Endothelial cell of umbilical vein (primary cell): ENCODE results near the gene TAMM41. TPM values are rescaled to one million over a fixed set of nuclear protein-coding genes. Genes with fewer than 3 reads are reported as not detected.
A peak's percentile ranks its signal among the peaks of the same experiment; 100 is the strongest.

Experiments
- BruUV-seq: library from RNA; stranded (reverse); fragments of 400-500 nt; replicated peaks from 2 replicates; lab custom pipeline; 2021; lab: Mats Ljungman, UMichigan
- CTCF ChIA-PET: fragments of 300-600, 350-600 bp; sonication (Branson Sonifier 250); formaldehyde crosslinking; loops from one replicate; lab custom pipeline; 2021; ENCODE audit warnings: antibody characterized with exemption, inconsistent platforms; lab: Charles Lee
- POLR2A ChIA-PET: fragments of 300-600, 350-600 bp; sonication (Branson Sonifier 250); formaldehyde crosslinking; loops from one replicate; lab custom pipeline; 2021; ENCODE audit warnings: antibody characterized with exemption, inconsistent platforms; lab: Charles Lee
- DNase-seq: peaks from one replicate; pipeline ENCODE4 v3.0.0-alpha.2; 2011; ENCODE audit warnings: low read depth, low spot score
- FAIRE-seq: peaks from 2 replicates; lab custom pipeline; 2011; peaks lifted over from hg19 to GRCh38; lab: Jason Lieb, UNC
- H2AFZ ChIP-seq: 2 replicates; pipeline ENCODE4 v1.6.0; 2012; ENCODE audit warnings: low read depth, low read length, control low read depth, inconsistent platforms
- H3K27ac ChIP-seq: 2 replicates; pipeline ENCODE4 v1.5.1; 2011; ENCODE audit warnings: low read depth, mild to moderate bottlenecking, control low read depth, low read length, moderate library complexity; ENCODE audit not compliant: insufficient read depth
- H3K27me3 ChIP-seq, 2 experiments: 2 replicates each; pipeline versions ENCODE4 v1.6.0 to v1.6.1; 2011; ENCODE audit warnings: low read length in 2 of 2, mixed read lengths in 1 of 2; ENCODE audit not compliant: control insufficient read depth in 2 of 2, insufficient read depth in 2 of 2
- H3K36me3 ChIP-seq, 2 experiments: 2 replicates in 1 of 2; 3 replicates in 1 of 2; pipeline ENCODE4 v1.5.1; 2011; ENCODE audit warnings: low read length in 2 of 2, mild to moderate bottlenecking in 1 of 2, moderate library complexity in 1 of 2; ENCODE audit not compliant: control insufficient read depth in 2 of 2, insufficient read depth in 2 of 2; ENCODE audit errors: extremely low read depth in 1 of 2
- H3K4me1 ChIP-seq: 3 replicates; pipeline ENCODE4 v1.5.1; 2011; ENCODE audit warnings: mild to moderate bottlenecking, low read length; ENCODE audit not compliant: control insufficient read depth, insufficient read depth; ENCODE audit errors: extremely low read depth
- H3K4me2 ChIP-seq: 2 replicates; pipeline ENCODE4 v1.6.1; 2011; ENCODE audit warnings: low read length, control low read depth, mixed read lengths; ENCODE audit not compliant: insufficient read depth
- H3K4me3 ChIP-seq, 3 experiments: fragments of 200-600 bp in 1 of 3; sonication (generic), shearing (Covaris generic) in 1 of 3; replicated peaks in 1 of 3; 2 replicates each; pipeline ENCODE4 v1.5.1; 2011 to 2016; ENCODE audit warnings: control low read depth in 3 of 3, low read length in 3 of 3, mild to moderate bottlenecking in 2 of 3, inconsistent platforms in 1 of 3, low read depth in 1 of 3, moderate library complexity in 1 of 3; ENCODE audit not compliant: insufficient read depth in 1 of 3
- H3K79me2 ChIP-seq: 2 replicates; pipeline ENCODE4 v1.6.0; 2012; ENCODE audit warnings: low read length, inconsistent platforms; ENCODE audit not compliant: control insufficient read depth, insufficient read depth
- H3K9ac ChIP-seq: replicated peaks from 2 replicates; pipeline ENCODE3; 2011; ENCODE audit warnings: low read length, control low read depth; ENCODE audit not compliant: insufficient read depth; ENCODE audit errors: extremely low read depth
- H3K9me1 ChIP-seq: replicated peaks from 3 replicates; pipeline ENCODE4 v1.6.0; 2011; ENCODE audit warnings: mild to moderate bottlenecking, low read length; ENCODE audit not compliant: control insufficient read depth, insufficient read depth; ENCODE audit errors: extremely low read depth
- H3K9me3 ChIP-seq: replicated peaks from 2 replicates; pipeline ENCODE4 v1.5.1; 2012; ENCODE audit warnings: low read length, inconsistent platforms; ENCODE audit not compliant: control insufficient read depth, insufficient read depth
- H4K20me1 ChIP-seq: replicated peaks from 2 replicates; pipeline ENCODE3; 2011; ENCODE audit warnings: mild to moderate bottlenecking, low read length; ENCODE audit not compliant: control insufficient read depth, insufficient read depth; ENCODE audit errors: extremely low read depth
- CTCF ChIP-seq, 2 donors: IDR thresholded peaks; 1 replicate in 1 of 2; 2 replicates in 1 of 2; pipeline ENCODE4 v1.5.1; 2011; ENCODE audit warnings: low read length in 2 of 2, mild to moderate bottlenecking in 2 of 2, moderate library complexity in 2 of 2, control low read depth in 1 of 2, inconsistent platforms in 1 of 2, low read depth in 1 of 2; ENCODE audit not compliant: insufficient read depth in 1 of 2; ENCODE audit errors: extremely low read depth in 1 of 2
- EZH2 ChIP-seq: IDR thresholded peaks from 2 replicates; pipeline ENCODE4 v1.6.1; 2012; ENCODE audit warnings: borderline replicate concordance, low read depth, mild to moderate bottlenecking, moderate library complexity, low read length, inconsistent platforms; ENCODE audit not compliant: severe bottlenecking
- FOS ChIP-seq: IDR thresholded peaks from 2 replicates; pipeline ENCODE4 v1.6.1; 2011; ENCODE audit warnings: mild to moderate bottlenecking, low read length, moderate library complexity, borderline replicate concordance; ENCODE audit not compliant: insufficient read depth
- GATA2 ChIP-seq: IDR thresholded peaks from 2 replicates; pipeline ENCODE4 v1.7.0; 2011; ENCODE audit warnings: low read depth, mild to moderate bottlenecking, moderate library complexity, mixed read lengths, low read length; ENCODE audit not compliant: insufficient read length, insufficient read depth
- JUN ChIP-seq: IDR thresholded peaks from 2 replicates; pipeline ENCODE4 v1.6.1; 2011; ENCODE audit warnings: borderline replicate concordance, low read depth; ENCODE audit not compliant: insufficient read length, insufficient read depth
- MAX ChIP-seq: IDR thresholded peaks from 2 replicates; pipeline ENCODE4 v1.6.1; 2011; ENCODE audit not compliant: insufficient read depth, insufficient read length
- MYC ChIP-seq: IDR thresholded peaks from one replicate; pipeline ENCODE4 v1.6.1; 2011; ENCODE audit warnings: mild to moderate bottlenecking, low read depth, low read length
- POLR2A ChIP-seq: IDR thresholded peaks from 2 replicates; pipeline ENCODE4 v1.6.1; 2012; ENCODE audit warnings: low read depth, mild to moderate bottlenecking, control low read depth, low read length
- POLR2AphosphoS5 ChIP-seq: IDR thresholded peaks from 2 replicates; pipeline ENCODE4 v1.6.1; 2012; ENCODE audit warnings: low read depth, mild to moderate bottlenecking, control low read depth, low read length, moderate library complexity; ENCODE audit not compliant: insufficient read depth
- dilution Hi-C: fragments of 300-500 bp; cut with MboI; formaldehyde crosslinking; loops from one replicate; pipeline ENCODE4 v1.15.0; 2019; ENCODE audit warnings: low sequenced_read_pairs; ENCODE audit not compliant: extremely low pct_ligation_motif_present
- intact Hi-C: fragments of 100-400 bp; cut with micrococcal nuclease; formaldehyde crosslinking; loops from one replicate; pipeline ENCODE4 v1.10.0; 2022
- polyA plus RNA-seq, 4 experiments: library from polyadenylated mRNA; depleted of rRNA in 3 of 4; stranded (reverse) in 3 of 4; unstranded in 1 of 4; fragments of >200 nt; gene quantifications; 2 replicates each; pipeline versions ENCODE4 v1.2.1 to v1.2.3, GENCODE V29; 2011 to 2012; ENCODE audit warnings: missing spikeins in 1 of 4
- total RNA-seq: library from RNA; stranded (reverse); gene quantifications from 2 replicates; pipeline ENCODE4 v1.2.3, GENCODE V29; 2021

The TAMM41 gene
- total and polyA plus RNA-seq, 2 donors (not counting 3 experiments of a cell fraction or from before 2014, with no cell fraction given) = 12.6 to 29.7 TPM

DNA sequence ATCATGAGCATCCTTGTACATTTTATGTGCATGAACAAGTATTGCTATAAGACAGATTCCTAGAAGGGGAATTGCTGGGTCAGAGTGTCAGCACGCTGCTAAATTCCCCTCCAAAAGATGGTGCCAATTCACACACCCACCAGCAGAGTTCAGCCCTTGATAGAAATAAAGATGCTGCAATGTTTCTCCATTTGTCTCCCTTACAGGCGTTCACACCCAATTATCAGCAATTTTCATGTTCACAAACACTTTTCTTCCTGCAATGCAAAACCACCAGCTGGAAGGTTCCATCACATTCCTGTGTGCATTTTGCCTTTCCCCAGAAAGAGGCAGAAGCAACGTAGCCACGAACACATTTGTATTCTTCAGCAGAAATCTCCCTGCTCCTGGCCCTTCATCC, 3.3 kb upstream of the TAMM41 start:
- POLR2A ChIA-PET = no interaction called here
- DNase-seq (no peak), FAIRE-seq (no peak)
- Histone ChIP-seq H3K27ac (no peak overlapping the region), H2AFZ (no peak overlapping the region), H3K27me3 (peaks cover 12 to 16% of the 10 kb centered on the region in 2 experiments), H3K36me3 (no peaks in the 10 kb centered on the region), H3K79me2 (peaks cover 14% of the 10 kb centered on the region), H3K9ac (no peak overlapping the region), H3K9me1 (no peaks in the 10 kb centered on the region), H3K4me1 (peaks cover 12% of the 10 kb centered on the region), H3K4me3 (no peak overlapping the region), H3K4me2 (no peak overlapping the region), H3K9me3 (no peaks in the 10 kb centered on the region), H4K20me1 (no peaks in the 10 kb centered on the region)
- TF ChIP-seq MAX = no peak
- no peak for TF ChIP-seq FOS
- TF ChIP-seq EZH2 = no peak
- intact Hi-C loops = no loop called here
- CTCF ChIA-PET = no interaction called here
- no TSS peak for BruUV-seq
- dilution Hi-C loops = no loop called here

- no peaks in the 10 kb centered on the region for H3K9me3 ChIP-seq
- H3K9me1 ChIP-seq = no peaks in the 10 kb centered on the region
- H3K27ac ChIP-seq = no peak overlapping the region
- peaks cover 19% of the 10 kb centered on the region for H3K79me2 ChIP-seq
- intact Hi-C loops = loop anchor here (2.0 to 5.0 kb wide), 2 partner anchors 130 to 331 kb away; no protein-coding TSS in a partner anchor
- CTCF ChIA-PET = interaction anchor here (1.1 kb wide), 1 partner anchor 27 kb away, joined by 3 read pairs; no protein-coding TSS in a partner anchor
- H3K9ac ChIP-seq = no peak overlapping the region
- H3K27me3 ChIP-seq = peaks cover 3 to 7% of the 10 kb centered on the region in 2 experiments
- FAIRE-seq (no peak), DNase-seq (no peak)
- peak overlapping the region; percentile 49 for H2AFZ ChIP-seq
- no peak overlapping the region for H3K4me3 ChIP-seq
- no TSS peak for BruUV-seq
- POLR2A ChIA-PET = no interaction called here
- peaks cover 0 to 5% of the 10 kb centered on the region in 2 experiments for H3K36me3 ChIP-seq
- no peak overlapping the region for H3K4me2 ChIP-seq
- dilution Hi-C loops = no loop called here
- H4K20me1 ChIP-seq = no peaks in the 10 kb centered on the region
- TF ChIP-seq JUN (no peak), POLR2A (no peak), MAX (no peak), MYC (no peak), EZH2 (no peak), GATA2 (no peak), FOS (no peak), CTCF (IDR thresholded peaks at IDR 0.05; ENCODE audit: extremely low read depth in 1 of 2, insufficient read depth in 1 of 2, low read depth in 1 of 2, low read length in 2 of 2) (no peak), POLR2AphosphoS5 (no peak)
- peaks cover 15% of the 10 kb centered on the region for H3K4me1 ChIP-seq
Observed at GRCh38 chr3:11847607-11848006, 922 bp upstream of the TAMM41 start.
